Endometrial microvascular endothelial cells (primary cell): ENCODE measurements around the gene SHC2. TPM values are rescaled to one million over a fixed set of nuclear protein-coding genes. Genes with fewer than 3 reads are reported as not detected.

ENCODE experiments used
- in situ Hi-C: cut with HindIII; loops from 2 replicates; pipeline ENCODE4 v1.10.0; 2017; ENCODE audit warnings: low sequenced_read_pairs, low pct_unique_long_range_greater_than_20kb; ENCODE audit errors: inconsistent ontology term
- total RNA-seq: library from RNA; depleted of rRNA; stranded (reverse); fragments of >200 nt; gene quantifications from one replicate; pipeline ENCODE4 v1.2.3, GENCODE V29; 2015; ENCODE audit errors: inconsistent ontology term

SHC2 gene
- 0.37 TPM for total RNA-seq

GRCh38 chr19:460877-461720, at the start of gene SHC2:
Gene SHC2 (minus strand): TSS chr19:461033. CDS start chr19:460996, 37 bp downstream.
- in situ Hi-C loops: no loop called here

GRCh38 chr19:508204-509150, 47.6 kb upstream of the SHC2 start:
- in situ Hi-C loops: no loop called here

- in situ Hi-C loops: no loop called here
Observed at GRCh38 chr19:507286-508203, 46.7 kb upstream of the SHC2 start, which contains the start of gene TPGS1. Gene TPGS1 (plus strand): TSS chr19:507497. CDS start chr19:507507, 10 bp downstream.

- in situ Hi-C loops: no loop called here
Observed at GRCh38 chr19:506404-507285, 45.8 kb upstream of the SHC2 start.

GRCh38 chr19:504616-505015, 43.8 kb upstream of the SHC2 start:
- in situ Hi-C loops: no loop called here

- in situ Hi-C loops: no loop called here
Observed at GRCh38 chr19:501646-502045, 40.8 kb upstream of the SHC2 start.

- in situ Hi-C loops: no loop called here
Observed at GRCh38 chr19:498977-499623, 38.3 kb upstream of the SHC2 start.

- in situ Hi-C loops: no loop called here
Observed at GRCh38 chr19:498511-498891, 37.7 kb upstream of the SHC2 start.

- in situ Hi-C loops: no loop called here
Observed at GRCh38 chr19:497869-498510, 37.2 kb upstream of the SHC2 start.

GRCh38 chr19:497491-497868, 36.6 kb upstream of the SHC2 start:
- in situ Hi-C loops: no loop called here

GRCh38 chr19:496986-497385, 36.2 kb upstream of the SHC2 start:
- in situ Hi-C loops: no loop called here

GRCh38 chr19:496112-496665, 35.4 kb upstream of the SHC2 start, which contains the start of gene MADCAM1:
Gene MADCAM1 (plus strand): TSS chr19:496486. CDS start chr19:496500, 14 bp downstream.
- in situ Hi-C loops: no loop called here

- in situ Hi-C loops: no loop called here
Observed at GRCh38 chr19:495402-496111, 34.7 kb upstream of the SHC2 start.

GRCh38 chr19:495081-495401, 34.2 kb upstream of the SHC2 start:
- in situ Hi-C loops: no loop called here

GRCh38 chr19:494171-495080, 33.6 kb upstream of the SHC2 start:
- in situ Hi-C loops: no loop called here
